ENCODE measurements around the gene ZSWIM6. TPM values are rescaled to one million over a fixed set of nuclear protein-coding genes. Genes with fewer than 3 reads are reported as not detected.

ZSWIM6 gene
- total RNA-seq, 1 donor from 2014 or later = 35.9 TPM

DNA sequence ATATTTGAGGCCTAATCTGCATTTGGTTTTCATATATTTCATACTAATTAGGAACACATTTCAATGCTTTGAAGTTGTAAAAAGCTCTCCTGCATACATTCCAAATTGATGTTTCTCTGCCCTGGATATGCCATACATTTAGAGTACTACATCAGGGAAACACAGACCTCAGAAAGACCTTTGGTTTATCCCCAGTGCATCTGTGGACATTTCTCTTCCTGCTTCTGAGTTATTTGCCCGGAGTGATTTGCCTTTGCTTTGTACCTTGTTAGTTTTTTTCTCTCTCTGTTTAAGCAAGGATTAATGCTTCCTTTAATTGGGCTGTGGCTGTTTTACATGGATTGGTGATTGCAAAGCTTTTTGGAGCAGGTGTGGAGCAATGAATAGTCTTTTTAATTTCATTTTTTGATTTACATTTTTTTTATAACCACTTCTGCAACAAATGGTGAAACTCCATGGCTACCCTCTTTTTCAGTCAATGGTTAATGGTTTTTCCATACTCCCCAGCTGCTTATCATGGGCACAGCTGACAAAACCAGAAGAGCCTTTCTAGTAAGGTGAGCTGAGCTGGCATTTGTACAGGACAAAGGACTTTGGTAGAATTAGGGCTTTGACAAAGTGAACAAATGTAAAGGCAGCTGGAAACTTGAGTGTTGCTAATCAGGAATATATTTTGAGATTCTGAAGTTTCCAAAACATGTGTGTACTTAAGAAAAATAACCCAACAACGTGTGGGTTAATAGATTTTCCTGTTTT lies 54.2 kb downstream of the ZSWIM6 start:
- Mint-ChIP-seq H3K4me3 (no peak overlapping the region), H3K27ac (peak overlapping the region; percentile 83), H3K9me3 (peaks cover 3% of the 10 kb centered on the region), H3K27me3 (ENCODE audit: low read depth) (no peaks in the 10 kb centered on the region), H3K4me1 (peaks cover 50% of the 10 kb centered on the region), H3K36me3 (peaks cover 3% of the 10 kb centered on the region)
- TF ChIP-seq, protein P1, sequence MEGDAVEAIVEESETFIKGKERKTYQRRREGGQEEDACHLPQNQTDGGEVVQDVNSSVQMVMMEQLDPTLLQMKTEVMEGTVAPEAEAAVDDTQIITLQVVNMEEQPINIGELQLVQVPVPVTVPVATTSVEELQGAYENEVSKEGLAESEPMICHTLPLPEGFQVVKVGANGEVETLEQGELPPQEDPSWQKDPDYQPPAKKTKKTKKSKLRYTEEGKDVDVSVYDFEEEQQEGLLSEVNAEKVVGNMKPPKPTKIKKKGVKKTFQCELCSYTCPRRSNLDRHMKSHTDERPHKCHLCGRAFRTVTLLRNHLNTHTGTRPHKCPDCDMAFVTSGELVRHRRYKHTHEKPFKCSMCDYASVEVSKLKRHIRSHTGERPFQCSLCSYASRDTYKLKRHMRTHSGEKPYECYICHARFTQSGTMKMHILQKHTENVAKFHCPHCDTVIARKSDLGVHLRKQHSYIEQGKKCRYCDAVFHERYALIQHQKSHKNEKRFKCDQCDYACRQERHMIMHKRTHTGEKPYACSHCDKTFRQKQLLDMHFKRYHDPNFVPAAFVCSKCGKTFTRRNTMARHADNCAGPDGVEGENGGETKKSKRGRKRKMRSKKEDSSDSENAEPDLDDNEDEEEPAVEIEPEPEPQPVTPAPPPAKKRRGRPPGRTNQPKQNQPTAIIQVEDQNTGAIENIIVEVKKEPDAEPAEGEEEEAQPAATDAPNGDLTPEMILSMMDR (IDR thresholded peaks at IDR 0.05; ENCODE audit: unreplicated experiment) = no peak
- DNase-seq (ENCODE audit: low spot score in 2 of 2, unreplicated experiment in 2 of 2) = no peak

GRCh38 chr5:61389609-61390008 lies 57.6 kb downstream of the ZSWIM6 start:
- TF ChIP-seq, protein P1 (IDR thresholded peaks at IDR 0.05; ENCODE audit: unreplicated experiment) = no peak
- no peak for DNase-seq (ENCODE audit: low spot score in 2 of 2, unreplicated experiment in 2 of 2)
- Mint-ChIP-seq H3K4me3 (no peak overlapping the region), H3K27me3 (ENCODE audit: low read depth) (no peaks in the 10 kb centered on the region), H3K4me1 (peaks cover 45% of the 10 kb centered on the region), H3K36me3 (peaks cover 13% of the 10 kb centered on the region), H3K27ac (peak overlapping the region; percentile 68), H3K9me3 (peaks cover 8% of the 10 kb centered on the region)

GRCh38 chr5:61394078-61394704 lies 62.1 kb downstream of the ZSWIM6 start:
- no peaks in the 10 kb centered on the region for H3K27me3 Mint-ChIP-seq (ENCODE audit: low read depth)
- H3K27ac Mint-ChIP-seq = no peak overlapping the region
- peaks cover 12% of the 10 kb centered on the region for H3K9me3 Mint-ChIP-seq
- no peak overlapping the region for H3K4me3 Mint-ChIP-seq
- H3K36me3 Mint-ChIP-seq = peaks cover 16% of the 10 kb centered on the region
- peaks cover 19% of the 10 kb centered on the region for H3K4me1 Mint-ChIP-seq
- DNase-seq (ENCODE audit: low spot score in 2 of 2, unreplicated experiment in 2 of 2) = no peak
- TF ChIP-seq, protein P1 (IDR thresholded peaks at IDR 0.05; ENCODE audit: unreplicated experiment) = no peak

GRCh38 chr5:61394793-61395192 lies 62.7 kb downstream of the ZSWIM6 start:
- Mint-ChIP-seq H3K9me3 (peaks cover 12% of the 10 kb centered on the region), H3K36me3 (peaks cover 18% of the 10 kb centered on the region), H3K27me3 (ENCODE audit: low read depth) (no peaks in the 10 kb centered on the region), H3K4me1 (peaks cover 21% of the 10 kb centered on the region), H3K4me3 (no peak overlapping the region), H3K27ac (no peak overlapping the region)
- TF ChIP-seq, protein P1 (IDR thresholded peaks at IDR 0.05; ENCODE audit: unreplicated experiment) = no peak
- no peak for DNase-seq (ENCODE audit: low spot score in 2 of 2, unreplicated experiment in 2 of 2)

- no peak overlapping the region for H3K27ac Mint-ChIP-seq
- no peak overlapping the region for H3K4me3 Mint-ChIP-seq
- no peak for DNase-seq (ENCODE audit: low spot score in 2 of 2, unreplicated experiment in 2 of 2)
- TF ChIP-seq, protein P1 (IDR thresholded peaks at IDR 0.05; ENCODE audit: unreplicated experiment) = no peak
- H3K4me1 Mint-ChIP-seq = peaks cover 34% of the 10 kb centered on the region
- peaks cover 7% of the 10 kb centered on the region for H3K36me3 Mint-ChIP-seq
- H3K9me3 Mint-ChIP-seq = peaks cover 4% of the 10 kb centered on the region
- H3K27me3 Mint-ChIP-seq (ENCODE audit: low read depth) = no peaks in the 10 kb centered on the region
These were observed 65.2 kb downstream of the ZSWIM6 start for GRCh38 chr5:61397238-61397637.
